Vagina (tissue), 2 donors: ENCODE measurements around the gene TOGARAM2.

Source experiments
- POLR2A ChIP-seq, 2 donors: fragments of 450-650 bp; IDR thresholded peaks; one replicate each; pipeline ENCODE4 v1.6.1; 2017; ENCODE audit warnings: antibody characterized with exemption in 2 of 2, mild to moderate bottlenecking in 2 of 2, moderate library complexity in 2 of 2
- TF ChIP-seq, protein P1 (sequence below), 3 experiments: fragments of 450-650 bp in 2 of 3; fragments of 200-600 bp in 1 of 3; sonication (generic) in 1 of 3; IDR thresholded peaks; one replicate each; pipeline ENCODE4 v1.5.1; 2017 to 2019; ENCODE audit warnings: antibody characterized with exemption in 3 of 3, mild to moderate bottlenecking in 2 of 3, moderate library complexity in 2 of 3

DNA sequence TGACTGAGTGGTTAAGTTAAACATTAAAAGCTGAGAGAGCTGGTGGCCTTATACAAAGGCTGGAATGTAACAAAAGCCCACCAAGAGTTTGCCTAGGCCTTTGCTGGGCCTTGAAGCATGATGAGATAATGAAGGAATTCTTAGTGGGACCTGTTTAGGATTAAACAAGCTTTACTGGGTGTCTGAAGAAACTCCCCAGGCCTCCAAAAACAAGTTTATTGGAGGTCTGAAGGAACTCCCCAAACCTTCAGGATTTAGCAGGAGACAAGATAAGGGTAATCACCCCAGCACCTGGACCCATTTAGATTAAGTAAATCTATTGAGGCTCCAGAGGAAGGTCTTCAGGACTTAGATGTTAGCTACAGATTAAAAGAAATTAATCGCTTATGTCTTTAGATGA is 74.5 kb downstream of the TOGARAM2 start:
- TF ChIP-seq, protein P1, sequence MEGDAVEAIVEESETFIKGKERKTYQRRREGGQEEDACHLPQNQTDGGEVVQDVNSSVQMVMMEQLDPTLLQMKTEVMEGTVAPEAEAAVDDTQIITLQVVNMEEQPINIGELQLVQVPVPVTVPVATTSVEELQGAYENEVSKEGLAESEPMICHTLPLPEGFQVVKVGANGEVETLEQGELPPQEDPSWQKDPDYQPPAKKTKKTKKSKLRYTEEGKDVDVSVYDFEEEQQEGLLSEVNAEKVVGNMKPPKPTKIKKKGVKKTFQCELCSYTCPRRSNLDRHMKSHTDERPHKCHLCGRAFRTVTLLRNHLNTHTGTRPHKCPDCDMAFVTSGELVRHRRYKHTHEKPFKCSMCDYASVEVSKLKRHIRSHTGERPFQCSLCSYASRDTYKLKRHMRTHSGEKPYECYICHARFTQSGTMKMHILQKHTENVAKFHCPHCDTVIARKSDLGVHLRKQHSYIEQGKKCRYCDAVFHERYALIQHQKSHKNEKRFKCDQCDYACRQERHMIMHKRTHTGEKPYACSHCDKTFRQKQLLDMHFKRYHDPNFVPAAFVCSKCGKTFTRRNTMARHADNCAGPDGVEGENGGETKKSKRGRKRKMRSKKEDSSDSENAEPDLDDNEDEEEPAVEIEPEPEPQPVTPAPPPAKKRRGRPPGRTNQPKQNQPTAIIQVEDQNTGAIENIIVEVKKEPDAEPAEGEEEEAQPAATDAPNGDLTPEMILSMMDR (IDR thresholded peaks at IDR 0.05), result no peak
- TF ChIP-seq POLR2A (IDR thresholded peaks at IDR 0.05), result no peak
